Lung (tissue), 12 donors: Measurements from ENCODE around the gene MBL2. TPM values are rescaled to one million over a fixed set of nuclear protein-coding genes. Genes with fewer than 3 reads are reported as not detected.
A peak's percentile ranks its signal among the peaks of the same experiment; 100 is the strongest.

Experiments used
- ATAC-seq: fragments of 200-7000 bp; cut with Tn5 transposase; one replicate; pipeline ENCODE4 v1.9.1; 2020; ENCODE audit warnings: moderate number of reproducible peaks; ENCODE audit not compliant: insufficient read depth, low FRiP score
- DNase-seq, 3 donors: peaks; one replicate each; pipeline ENCODE4 v3.0.0-alpha.2; 2013 to 2017
- H3K27ac ChIP-seq, 2 donors: one replicate each; pipeline ENCODE4 v1.5.1; 2013; ENCODE audit warnings: mild to moderate bottlenecking in 2 of 2, moderate library complexity in 2 of 2, control low read depth in 1 of 2, inconsistent platforms in 1 of 2, low read depth in 1 of 2, low read length in 1 of 2
- H3K27me3 ChIP-seq, 3 donors: one replicate each; pipeline ENCODE4 v1.5.1; 2013; ENCODE audit warnings: low read length in 2 of 3; ENCODE audit not compliant: control insufficient read depth in 3 of 3, insufficient read depth in 3 of 3
- H3K36me3 ChIP-seq, 4 donors: one replicate each; pipeline ENCODE4 v1.5.1; 2013; ENCODE audit warnings: low read length in 4 of 4, mild to moderate bottlenecking in 1 of 4, moderate library complexity in 1 of 4; ENCODE audit not compliant: control insufficient read depth in 4 of 4, insufficient read depth in 4 of 4
- H3K4me1 ChIP-seq, 5 donors: one replicate each; pipeline ENCODE4 v1.5.1; 2013; ENCODE audit warnings: low read length in 5 of 5, mild to moderate bottlenecking in 2 of 5, moderate library complexity in 1 of 5; ENCODE audit not compliant: control insufficient read depth in 5 of 5, insufficient read depth in 5 of 5
- H3K4me3 ChIP-seq: one replicate; pipeline ENCODE4 v1.5.1; 2013; ENCODE audit warnings: mild to moderate bottlenecking, control low read depth, moderate library complexity
- H3K9ac ChIP-seq, 2 donors: one replicate each; pipeline ENCODE4 v1.5.1; 2013; ENCODE audit warnings: low read length in 2 of 2, control low read depth in 1 of 2; ENCODE audit not compliant: insufficient read depth in 1 of 2
- H3K9me3 ChIP-seq, 4 donors: one replicate each; pipeline ENCODE4 v1.5.1; 2013; ENCODE audit warnings: low read length in 3 of 4, mild to moderate bottlenecking in 1 of 4, moderate library complexity in 1 of 4; ENCODE audit not compliant: control insufficient read depth in 4 of 4, insufficient read depth in 3 of 4
- WGBS, 2 donors: extraction: QIAGEN DNeasy Blood & Tissue Kit; methylation state at CpG; one replicate each; pipeline ENCODE4 v1.1.7; 2013; 5-methylcytosine and 5-hydroxymethylcytosine counted together
- polyA plus RNA-seq, 2 donors: library from polyadenylated mRNA; stranded (reverse); fragments of 200-250 nt; gene quantifications; one replicate each; pipeline ENCODE4 v1.2.1, GENCODE V29; 2013
- total RNA-seq, 2 donors: library from RNA; depleted of rRNA in 1 of 2; stranded (reverse); fragments of >200 nt in 1 of 2; gene quantifications; one replicate each; pipeline ENCODE4 v1.2.1, GENCODE V29; 2014 to 2021
- TF ChIP-seq, protein P1 (sequence below): IDR thresholded peaks from 2 replicates; pipeline ENCODE4 v1.5.1; 2012; ENCODE audit warnings: mild to moderate bottlenecking; ENCODE audit errors: control extremely low read depth, extremely low read depth
- donor health status: control.
- donor health status: control.
- donor health status: Bipolar disorder and iron deficiency.
- donor health status: healthy.
- donor health status: DM: yes; HTN: yes; CAD: no.

MBL2 gene
- total and polyA plus RNA-seq, 4 donors = 0.06 TPM; not detected in 3

DNA sequence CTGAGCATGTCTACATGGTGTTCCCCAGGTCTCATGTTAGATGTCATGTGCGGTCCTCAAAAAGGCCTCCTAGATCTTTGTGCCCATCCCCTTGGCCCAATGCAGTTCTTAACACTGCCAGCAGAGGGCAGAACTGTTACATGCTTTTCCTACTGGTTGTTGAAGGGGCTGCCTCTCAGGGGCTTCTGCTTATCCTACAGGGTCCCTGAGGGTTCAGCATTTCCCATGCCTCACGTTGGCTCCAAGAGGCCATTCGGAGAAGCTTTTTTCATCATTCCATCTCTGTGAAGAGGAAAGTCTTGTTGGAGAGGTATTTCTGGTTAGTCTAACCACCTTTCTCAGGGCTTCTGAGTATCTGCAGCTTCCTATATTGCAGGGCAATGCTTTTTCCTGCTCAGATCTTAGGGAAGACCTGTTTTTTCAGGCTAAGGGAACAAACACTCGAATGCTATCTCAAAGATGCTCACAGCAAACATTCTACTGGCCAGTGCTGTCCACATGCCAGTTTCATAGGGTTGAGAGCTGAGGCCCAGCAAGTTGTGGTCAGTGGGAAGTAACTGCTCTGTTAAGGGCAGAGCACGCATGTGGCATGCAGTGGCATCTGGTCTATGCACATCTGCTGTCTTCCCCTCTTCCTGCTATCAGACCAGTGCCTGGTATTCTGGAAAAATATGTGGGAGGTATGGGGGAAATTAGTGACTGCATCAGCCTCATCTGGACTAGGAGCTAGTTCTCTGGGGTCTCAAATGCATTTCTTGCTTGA is 31.5 kb downstream of the MBL2 start:
- Histone ChIP-seq H3K9me3 (peaks cover 0 to 2% (median 0%) of the 10 kb centered on the region in 4 donors), H3K27me3 (no peaks in the 10 kb centered on the region), H3K27ac (no peak overlapping the region), H3K9ac (no peak overlapping the region), H3K4me1 (no peaks in the 10 kb centered on the region), H3K4me3 (no peak overlapping the region), H3K36me3 (no peaks in the 10 kb centered on the region)
- peak; percentile 61 for ATAC-seq
- peak; percentile 43 to 58 (median 45) for DNase-seq
- 51 to 65% methylated on average over 5 of the region's 5 CpGs for WGBS, 2 donors
- TF ChIP-seq, protein P1, sequence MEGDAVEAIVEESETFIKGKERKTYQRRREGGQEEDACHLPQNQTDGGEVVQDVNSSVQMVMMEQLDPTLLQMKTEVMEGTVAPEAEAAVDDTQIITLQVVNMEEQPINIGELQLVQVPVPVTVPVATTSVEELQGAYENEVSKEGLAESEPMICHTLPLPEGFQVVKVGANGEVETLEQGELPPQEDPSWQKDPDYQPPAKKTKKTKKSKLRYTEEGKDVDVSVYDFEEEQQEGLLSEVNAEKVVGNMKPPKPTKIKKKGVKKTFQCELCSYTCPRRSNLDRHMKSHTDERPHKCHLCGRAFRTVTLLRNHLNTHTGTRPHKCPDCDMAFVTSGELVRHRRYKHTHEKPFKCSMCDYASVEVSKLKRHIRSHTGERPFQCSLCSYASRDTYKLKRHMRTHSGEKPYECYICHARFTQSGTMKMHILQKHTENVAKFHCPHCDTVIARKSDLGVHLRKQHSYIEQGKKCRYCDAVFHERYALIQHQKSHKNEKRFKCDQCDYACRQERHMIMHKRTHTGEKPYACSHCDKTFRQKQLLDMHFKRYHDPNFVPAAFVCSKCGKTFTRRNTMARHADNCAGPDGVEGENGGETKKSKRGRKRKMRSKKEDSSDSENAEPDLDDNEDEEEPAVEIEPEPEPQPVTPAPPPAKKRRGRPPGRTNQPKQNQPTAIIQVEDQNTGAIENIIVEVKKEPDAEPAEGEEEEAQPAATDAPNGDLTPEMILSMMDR = peak; percentile 38

DNA sequence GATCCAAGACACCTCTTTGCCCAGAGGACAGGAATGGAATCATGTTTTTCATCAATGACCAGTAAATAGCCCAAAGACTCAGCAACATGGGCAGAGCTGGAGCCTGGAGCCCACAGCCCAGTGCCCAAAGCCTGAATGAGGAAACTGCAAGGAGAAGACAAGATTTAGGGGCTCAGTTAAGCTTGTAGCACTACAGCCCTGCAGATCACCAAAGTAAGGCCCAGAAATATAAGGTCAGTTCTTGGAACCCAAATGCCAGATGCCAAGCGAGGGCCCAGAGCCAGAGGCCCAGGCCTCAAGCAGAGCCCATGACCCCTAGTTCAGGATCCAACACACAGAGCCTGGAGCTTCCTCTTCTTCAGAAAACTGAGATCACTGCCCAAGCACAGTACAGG is 32.4 kb downstream of the MBL2 start:
- Histone ChIP-seq H3K27ac (no peak overlapping the region), H3K4me3 (no peak overlapping the region), H3K9ac (no peak overlapping the region), H3K27me3 (no peaks in the 10 kb centered on the region), H3K4me1 (no peaks in the 10 kb centered on the region), H3K36me3 (no peaks in the 10 kb centered on the region), H3K9me3 (peaks cover 0 to 6% (median 0%) of the 10 kb centered on the region in 4 donors)
- TF ChIP-seq, protein P1 = no peak
- DNase-seq (no peak), ATAC-seq (no peak)
- 98 to 100% methylated on average over 1 of the region's 1 CpG for WGBS, 2 donors

DNA sequence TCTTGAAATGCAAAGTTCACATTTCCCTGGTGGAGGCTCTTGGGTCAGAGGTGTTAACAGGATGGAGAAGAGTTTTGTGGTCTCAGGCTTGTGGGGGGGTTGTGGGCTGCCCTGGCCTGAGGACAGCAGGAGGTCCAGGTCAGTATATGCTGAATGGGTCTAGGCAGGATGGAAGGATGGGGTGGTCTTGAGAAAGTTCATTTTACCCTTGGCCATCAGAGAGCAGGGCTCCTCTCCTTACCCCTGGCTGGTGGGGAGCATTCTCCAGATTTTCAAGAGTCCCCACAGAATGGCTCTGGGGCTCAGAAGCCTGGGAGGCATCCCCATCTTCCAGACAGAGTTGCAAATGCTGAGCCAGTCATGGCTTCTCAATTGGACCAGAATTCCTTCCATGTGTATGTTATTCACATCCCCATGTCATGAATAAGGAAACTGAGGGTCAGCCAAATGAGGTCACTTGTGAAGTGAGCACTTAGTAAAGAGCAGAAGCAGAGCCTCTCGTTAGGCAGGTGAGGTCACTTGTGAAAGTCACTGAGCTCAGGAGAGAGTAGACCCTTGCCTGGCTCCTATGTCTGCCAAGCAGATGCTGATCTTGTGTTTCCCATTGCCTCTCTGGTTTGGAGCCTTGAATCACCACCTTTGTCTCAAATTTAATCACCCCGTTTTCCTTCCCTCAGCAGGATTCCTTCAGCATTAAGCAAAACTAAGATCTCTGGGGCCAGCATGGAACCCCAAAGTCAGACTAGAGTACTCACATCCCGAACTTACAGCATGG is 33.0 kb downstream of the MBL2 start:
- no peak for DNase-seq
- no peak for ATAC-seq
- Histone ChIP-seq H3K4me3 (no peak overlapping the region), H3K9me3 (peaks cover 0 to 6% (median 0%) of the 10 kb centered on the region in 4 donors), H3K27me3 (no peaks in the 10 kb centered on the region), H3K27ac (no peak overlapping the region), H3K36me3 (no peaks in the 10 kb centered on the region), H3K4me1 (no peaks in the 10 kb centered on the region), H3K9ac (no peak overlapping the region)
- WGBS, 2 donors = 76 to 85% methylated on average over 3 of the region's 3 CpGs
- TF ChIP-seq, protein P1 = no peak
